Endothelial cell (in vitro differentiated cells): ENCODE data around the gene BCOR. TPM values are rescaled to one million over a fixed set of nuclear protein-coding genes. Genes with fewer than 3 reads are reported as not detected.

Experiments used
- DNase-seq: peaks from one replicate; pipeline ENCODE4 v3.0.0; 2021; ENCODE audit warnings: low spot score
- H3K27ac Mint-ChIP-seq: one replicate; pipeline ENCODE4 v1.8.0; 2021; ENCODE audit warnings: mixed read lengths, inconsistent platforms; ENCODE audit not compliant: unreplicated experiment
- H3K27me3 Mint-ChIP-seq: one replicate; pipeline ENCODE4 v1.8.0; 2021; ENCODE audit warnings: mild to moderate bottlenecking, moderate library complexity, mixed read lengths, inconsistent platforms; ENCODE audit not compliant: unreplicated experiment
- H3K36me3 Mint-ChIP-seq: one replicate; pipeline ENCODE4 v1.8.0; 2021; ENCODE audit warnings: mild to moderate bottlenecking, low read depth, mixed read lengths, inconsistent platforms; ENCODE audit not compliant: unreplicated experiment
- H3K4me1 Mint-ChIP-seq: one replicate; pipeline ENCODE4 v1.8.0; 2021; ENCODE audit warnings: mild to moderate bottlenecking, mixed read lengths, inconsistent platforms; ENCODE audit not compliant: unreplicated experiment
- H3K4me3 Mint-ChIP-seq: one replicate; pipeline ENCODE4 v1.8.0; 2021; ENCODE audit warnings: mild to moderate bottlenecking, mixed read lengths, inconsistent platforms; ENCODE audit not compliant: unreplicated experiment
- H3K9me3 Mint-ChIP-seq: one replicate; pipeline ENCODE4 v1.8.0; 2021; ENCODE audit warnings: mixed read lengths, inconsistent platforms; ENCODE audit not compliant: unreplicated experiment
- CTCF ChIP-seq: fragments of 200-600 bp; sonication (generic); IDR thresholded peaks from one replicate; pipeline ENCODE4 v1.5.0; 2021; ENCODE audit warnings: antibody characterized with exemption; ENCODE audit not compliant: unreplicated experiment
- total RNA-seq: library from RNA; stranded (reverse); fragmentation: NEBNext Ultra II Directional; extraction: Animal tissue kit (Norgen Biotek cat#: 25700); gene quantifications from one replicate; pipeline ENCODE4 v1.2.1, GENCODE V29; 2021; ENCODE audit not compliant: unreplicated experiment

The BCOR gene
- total RNA-seq, 1 donor from 2014 or later: 34.5 TPM

DNA sequence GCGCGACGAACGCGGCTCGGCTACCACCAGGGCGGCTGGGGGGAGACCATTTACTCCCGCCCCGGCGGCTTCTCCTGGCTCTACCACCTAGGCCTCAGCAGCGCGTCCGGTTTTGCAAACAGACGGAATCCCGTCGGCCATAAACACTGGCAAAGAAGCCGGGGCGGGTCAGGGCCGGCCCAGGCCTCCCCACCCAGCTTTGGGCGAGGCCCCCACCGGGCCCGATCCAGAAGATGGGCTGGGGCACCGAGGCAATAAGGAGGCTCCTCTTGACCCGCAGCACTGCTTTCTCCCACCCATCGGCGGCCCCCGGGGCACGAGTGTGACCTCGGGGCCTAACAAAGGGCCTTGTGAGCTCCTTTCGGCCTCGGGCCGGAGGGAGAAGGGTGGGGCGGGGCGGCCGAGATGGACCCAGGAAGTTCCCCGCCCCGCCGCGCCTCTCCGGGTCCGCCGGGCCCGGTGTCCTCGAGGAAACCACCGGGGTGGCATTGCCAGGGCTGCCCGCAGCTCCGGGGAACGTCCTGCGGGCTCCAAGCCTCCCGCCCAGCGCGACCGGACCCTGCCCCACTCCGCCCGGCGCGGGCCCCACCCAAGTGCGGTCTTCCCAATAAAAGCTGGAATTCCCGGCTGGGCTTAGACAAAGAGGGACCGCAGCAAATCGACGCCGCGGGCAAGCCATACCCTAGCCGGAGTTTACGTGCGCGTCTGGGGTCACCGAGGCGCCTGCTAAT lies 5.9 kb downstream of the BCOR start:
- no peak for DNase-seq
- Mint-ChIP-seq H3K36me3 (peaks cover 4% of the 10 kb centered on the region), H3K9me3 (no peaks in the 10 kb centered on the region), H3K4me3 (no peak overlapping the region), H3K27me3 (peaks cover 5% of the 10 kb centered on the region), H3K27ac (no peak overlapping the region), H3K4me1 (peaks cover 52% of the 10 kb centered on the region)
- no peak for TF ChIP-seq CTCF

GRCh38 chrX:40090961-40091360 lies 6.8 kb downstream of the BCOR start:
- peak overlapping the region; percentile 85 for H3K4me3 Mint-ChIP-seq
- H3K27ac Mint-ChIP-seq: no peak overlapping the region
- H3K36me3 Mint-ChIP-seq: peaks cover 4% of the 10 kb centered on the region
- peaks cover 59% of the 10 kb centered on the region for H3K4me1 Mint-ChIP-seq
- no peak for DNase-seq
- H3K27me3 Mint-ChIP-seq: peaks cover 4% of the 10 kb centered on the region
- no peaks in the 10 kb centered on the region for H3K9me3 Mint-ChIP-seq
- TF ChIP-seq CTCF: no peak

DNA sequence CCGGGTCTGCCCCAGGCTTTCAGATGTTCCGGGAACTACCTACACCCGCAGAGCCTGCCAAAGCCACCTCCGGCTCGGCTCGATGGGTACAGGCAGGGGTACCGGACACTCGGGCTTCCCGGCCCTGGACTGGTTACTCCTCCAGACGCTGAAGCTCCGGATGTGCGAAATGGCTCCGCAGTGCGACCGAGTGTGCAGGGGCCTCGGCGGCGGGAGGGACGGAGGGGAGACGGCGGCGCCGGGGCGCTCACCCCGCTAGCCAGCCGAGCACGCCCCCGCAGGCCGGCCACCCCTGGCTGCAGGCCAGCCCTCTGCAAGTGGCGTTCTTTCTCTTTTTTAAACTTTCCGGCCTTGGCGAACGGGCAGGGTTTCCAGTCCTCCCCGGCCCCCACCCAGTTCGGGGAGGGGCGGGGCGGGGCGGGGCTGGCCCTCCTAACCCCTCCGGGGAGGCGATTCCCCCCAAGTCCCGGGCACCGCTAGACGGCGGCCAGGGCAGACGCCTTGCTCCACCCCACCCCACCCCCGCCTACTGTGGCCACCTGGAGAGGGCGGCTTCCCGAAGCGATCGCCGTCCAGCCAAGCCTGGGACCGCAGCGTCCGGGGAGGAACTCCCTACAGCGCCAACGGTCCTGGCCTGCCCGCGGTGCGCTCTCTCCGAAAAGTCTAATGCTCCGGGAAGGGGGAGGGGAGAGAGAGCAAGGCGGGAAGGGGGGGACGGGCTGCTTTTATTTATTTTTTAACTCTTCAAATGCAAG lies 7.5 kb downstream of the BCOR start:
- Mint-ChIP-seq H3K9me3 (no peaks in the 10 kb centered on the region), H3K36me3 (peaks cover 4% of the 10 kb centered on the region), H3K4me1 (peaks cover 57% of the 10 kb centered on the region), H3K27ac (no peak overlapping the region), H3K4me3 (no peak overlapping the region), H3K27me3 (peaks cover 3% of the 10 kb centered on the region)
- no peak for DNase-seq
- TF ChIP-seq CTCF: no peak

DNA sequence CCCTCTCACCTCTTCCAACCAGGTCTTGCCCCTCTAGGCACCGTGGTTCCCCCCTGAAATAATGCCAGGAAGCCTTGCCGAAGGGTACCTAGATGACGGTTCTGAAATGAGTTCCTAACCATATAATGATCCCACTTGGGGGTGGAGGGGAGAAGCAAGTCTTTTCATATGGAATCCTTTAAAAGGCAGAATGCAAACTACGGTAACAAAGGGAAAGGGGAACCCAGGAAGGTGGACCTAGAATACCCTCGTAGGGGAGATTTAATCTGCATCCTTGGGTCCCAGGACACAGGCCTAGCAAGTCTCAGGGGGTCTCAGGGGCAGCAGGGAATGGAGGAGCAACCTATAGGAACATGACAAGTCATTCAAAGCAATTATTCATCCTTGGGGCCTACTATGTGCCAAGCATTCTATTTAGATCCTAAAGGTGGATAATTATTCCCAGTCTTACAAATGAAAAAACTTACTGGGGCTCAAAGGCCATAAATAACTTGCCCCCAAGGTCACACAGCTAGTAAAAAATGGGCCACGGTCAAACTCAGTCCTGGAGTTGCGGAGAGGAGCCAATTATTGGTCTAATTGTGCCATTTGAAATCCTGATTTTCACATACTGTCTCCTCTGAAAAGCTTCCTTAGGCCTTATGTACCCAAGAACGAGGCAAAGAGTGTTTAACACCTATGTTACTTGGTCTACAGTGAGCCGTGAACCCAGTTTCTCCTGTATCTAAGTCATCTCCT lies 8.8 kb downstream of the BCOR start:
- Mint-ChIP-seq H3K27ac (no peak overlapping the region), H3K36me3 (peaks cover 4% of the 10 kb centered on the region), H3K4me1 (peaks cover 59% of the 10 kb centered on the region), H3K4me3 (no peak overlapping the region), H3K27me3 (no peaks in the 10 kb centered on the region), H3K9me3 (no peaks in the 10 kb centered on the region)
- DNase-seq: no peak
- no peak for TF ChIP-seq CTCF
